IPS DF 6.9 (cell line): ENCODE results near the gene KCTD13.
"Not testable (repeated sequence)": the region's sequence is repeated elsewhere in the genome, so short reads cannot be mapped to it uniquely, and the experiment has no call there.

Source experiments
- DNase-seq: peaks from one replicate; pipeline ENCODE4 v3.0.0-alpha.2; 2013; ENCODE audit warnings: low read depth, low spot score
- H3K27ac ChIP-seq: one replicate; pipeline ENCODE4 v1.5.1; 2013; ENCODE audit warnings: low read length, control low read depth
- H3K27me3 ChIP-seq: 2 replicates; pipeline ENCODE4 v1.6.1; 2013; ENCODE audit warnings: mild to moderate bottlenecking, low read length; ENCODE audit not compliant: control insufficient read depth, insufficient read depth
- H3K36me3 ChIP-seq: 2 replicates; pipeline ENCODE4 v1.6.1; 2013; ENCODE audit warnings: low read length; ENCODE audit not compliant: control insufficient read depth, insufficient read depth
- H3K4me1 ChIP-seq: 2 replicates; pipeline ENCODE4 v1.6.1; 2013; ENCODE audit warnings: low read length; ENCODE audit not compliant: control insufficient read depth, insufficient read depth
- H3K4me3 ChIP-seq: 2 replicates; pipeline ENCODE4 v1.5.1; 2013; ENCODE audit warnings: mild to moderate bottlenecking, low read length
- H3K9me3 ChIP-seq: 2 replicates; pipeline ENCODE4 v1.6.1; 2013; ENCODE audit warnings: low read length, inconsistent platforms; ENCODE audit not compliant: control insufficient read depth, insufficient read depth
- WGBS: extraction: QIAGEN DNeasy Blood & Tissue Kit; methylation state at CpG from one replicate; pipeline ENCODE4 v1.1.7; 2013; ENCODE audit warnings: mixed read lengths, missing lambda C conversion rate; ENCODE audit not compliant: insufficient read length, insufficient coverage; 5-methylcytosine and 5-hydroxymethylcytosine counted together

The KCTD13 gene

GRCh38 chr16:29898804-29899515 lies 27.1 kb downstream of the KCTD13 start:
- no CpG with 5 or more reads among the region's 25 CpGs for WGBS
- Histone ChIP-seq H3K36me3 (no peaks in the 10 kb centered on the region; the same call in 1 of the 2 replicates), H3K27ac (no peak overlapping the region), H3K27me3 (no peaks in the 10 kb centered on the region), H3K4me1 (peaks cover 4% of the 10 kb centered on the region; the same call in 1 of the 2 replicates), H3K9me3 (no peaks in the 10 kb centered on the region), H3K4me3 (peak overlapping the region; percentile 54)
- no peak for DNase-seq

- H3K27ac ChIP-seq = no peak overlapping the region
- DNase-seq = no peak
- H3K4me3 ChIP-seq = peak overlapping the region; percentile 54; the same call in 1 of the 2 replicates
- no CpG with 5 or more reads among the region's 9 CpGs for WGBS
- no peaks in the 10 kb centered on the region for H3K27me3 ChIP-seq
- peaks cover 4% of the 10 kb centered on the region; the same call in 1 of the 2 replicates for H3K4me1 ChIP-seq
- no peaks in the 10 kb centered on the region; the same call in 1 of the 2 replicates for H3K36me3 ChIP-seq
- H3K9me3 ChIP-seq = no peaks in the 10 kb centered on the region
Measured at GRCh38 chr16:29898135-29898803, 27.8 kb downstream of the KCTD13 start.

GRCh38 chr16:29897333-29897732 lies 28.7 kb downstream of the KCTD13 start:
- Histone ChIP-seq H3K4me3 (no peak overlapping the region), H3K4me1 (peaks cover 4% of the 10 kb centered on the region; the same call in 1 of the 2 replicates), H3K36me3 (no peaks in the 10 kb centered on the region; the same call in 1 of the 2 replicates), H3K27me3 (no peaks in the 10 kb centered on the region), H3K9me3 (no peaks in the 10 kb centered on the region), H3K27ac (no peak overlapping the region)
- no peak for DNase-seq
- no CpG with 5 or more reads among the region's 4 CpGs for WGBS

- WGBS = no CpG with 5 or more reads among the region's 15 CpGs
- Histone ChIP-seq H3K27ac (no peak overlapping the region), H3K4me3 (no peak overlapping the region), H3K4me1 (peaks cover 4% of the 10 kb centered on the region; the same call in 1 of the 2 replicates), H3K27me3 (no peaks in the 10 kb centered on the region), H3K36me3 (no peaks in the 10 kb centered on the region; the same call in 1 of the 2 replicates), H3K9me3 (no peaks in the 10 kb centered on the region)
- DNase-seq = no peak
Measured at GRCh38 chr16:29896841-29897240, 29.2 kb downstream of the KCTD13 start.

DNA sequence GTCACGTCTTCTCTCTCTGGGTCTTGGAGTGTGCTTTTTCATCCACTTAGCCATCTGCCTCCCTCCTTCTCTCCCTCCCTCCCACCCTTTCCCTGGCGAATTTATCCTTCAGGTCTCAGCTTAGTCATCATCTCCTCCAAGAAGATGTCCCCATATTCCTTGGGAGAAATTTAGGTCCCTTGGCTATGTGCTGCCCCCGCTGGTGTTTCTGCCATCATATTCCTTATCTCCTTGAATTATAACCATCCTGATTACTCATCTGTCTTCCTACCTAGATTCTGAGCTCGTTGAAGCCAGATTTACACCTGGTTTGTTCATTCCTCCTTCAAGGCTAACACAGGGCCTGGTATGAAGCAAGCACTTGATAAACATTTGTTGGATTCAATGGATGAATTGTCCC lies 31.7 kb downstream of the KCTD13 start:
- no CpG with 5 or more reads among the region's 4 CpGs for WGBS
- Histone ChIP-seq H3K4me3 (no peak overlapping the region), H3K27ac (no peak overlapping the region), H3K27me3 (no peaks in the 10 kb centered on the region), H3K36me3 (no peaks in the 10 kb centered on the region), H3K4me1 (no peaks in the 10 kb centered on the region), H3K9me3 (no peaks in the 10 kb centered on the region)
- DNase-seq = no peak

- no peaks in the 10 kb centered on the region for H3K4me1 ChIP-seq
- no peak for DNase-seq
- H3K27ac ChIP-seq = no peak overlapping the region
- no CpG with 5 or more reads among the region's 3 CpGs for WGBS
- no peaks in the 10 kb centered on the region for H3K36me3 ChIP-seq
- H3K9me3 ChIP-seq = no peaks in the 10 kb centered on the region
- no peaks in the 10 kb centered on the region for H3K27me3 ChIP-seq
- H3K4me3 ChIP-seq = no peak overlapping the region
Measured at GRCh38 chr16:29893553-29893952, 32.5 kb downstream of the KCTD13 start.

- Histone ChIP-seq H3K36me3 (no peaks in the 10 kb centered on the region), H3K4me3 (no peak overlapping the region), H3K9me3 (no peaks in the 10 kb centered on the region), H3K27ac (no peak overlapping the region), H3K27me3 (no peaks in the 10 kb centered on the region; the same call in 1 of the 2 replicates), H3K4me1 (no peaks in the 10 kb centered on the region)
- WGBS = no CpG with 5 or more reads among the region's 6 CpGs
- DNase-seq = no peak
Measured at GRCh38 chr16:29892458-29892813, 33.6 kb downstream of the KCTD13 start.

GRCh38 chr16:29891525-29892457 lies 34.2 kb downstream of the KCTD13 start:
- Histone ChIP-seq H3K27me3 (no peaks in the 10 kb centered on the region; the same call in 1 of the 2 replicates), H3K4me1 (no peaks in the 10 kb centered on the region), H3K27ac (no peak overlapping the region), H3K36me3 (no peaks in the 10 kb centered on the region), H3K4me3 (no peak overlapping the region), H3K9me3 (no peaks in the 10 kb centered on the region)
- WGBS = no CpG with 5 or more reads among the region's 10 CpGs
- no peak for DNase-seq

- not testable (repeated sequence) for H3K9me3 ChIP-seq, H3K4me1 ChIP-seq, H3K4me3 ChIP-seq, H3K27me3 ChIP-seq, H3K36me3 ChIP-seq, H3K27ac ChIP-seq, DNase-seq
- no CpG with 5 or more reads among the region's 3 CpGs for WGBS
Measured at GRCh38 chr16:29889372-29889771, 36.7 kb downstream of the KCTD13 start.

GRCh38 chr16:29883987-29884386 lies 42.0 kb downstream of the KCTD13 start:
- Histone ChIP-seq H3K4me1 (no peaks in the 10 kb centered on the region), H3K27me3 (no peaks in the 10 kb centered on the region; the same call in 1 of the 2 replicates), H3K27ac (no peak overlapping the region), H3K9me3 (no peaks in the 10 kb centered on the region), H3K4me3 (no peak overlapping the region), H3K36me3 (0 out of 2 replicates have a peak, but pooled peaks cover 3% of the 10 kb centered on the region)
- DNase-seq = no peak
- no CpG with 5 or more reads among the region's 6 CpGs for WGBS
